RWPE2 (cell line): ENCODE data around the gene SRSF3.
"Not testable (repeated sequence)": the region's sequence is repeated elsewhere in the genome, so short reads cannot be mapped to it uniquely, and the experiment has no call there.

Experiments
- ATAC-seq: fragments of 200-7000 bp; cut with Tn5 transposase; 3 replicates; pipeline ENCODE4 v1.9.1; 2021; ENCODE audit warnings: low read depth
- DNase-seq: peaks from one replicate; pipeline ENCODE4 v3.0.0-alpha.2; 2020; ENCODE audit warnings: low spot score
- H3K27ac ChIP-seq: fragments of 450-650 bp; 2 replicates; pipeline ENCODE4 v1.5.1; 2017; ENCODE audit warnings: mild to moderate bottlenecking; ENCODE audit not compliant: poor library complexity, severe bottlenecking
- H3K27me3 ChIP-seq: fragments of 250-450 bp; sonication (Bioruptor Pico); 2 replicates; pipeline ENCODE4 v1.5.1; 2021; ENCODE audit warnings: mild to moderate bottlenecking, moderate library complexity; ENCODE audit not compliant: insufficient read depth, poor library complexity, severe bottlenecking
- H3K36me3 ChIP-seq: fragments of 250-450 bp; sonication (Bioruptor Pico); 2 replicates; pipeline ENCODE4 v1.5.1; 2020; ENCODE audit warnings: low read depth, mild to moderate bottlenecking, moderate library complexity
- H3K4me1 ChIP-seq: fragments of 250-450 bp; sonication (Bioruptor Pico); 2 replicates; pipeline ENCODE4 v1.5.1; 2021; ENCODE audit warnings: mild to moderate bottlenecking, moderate library complexity; ENCODE audit not compliant: insufficient read depth, poor library complexity, severe bottlenecking
- H3K4me3 ChIP-seq: fragments of 250-450 bp; sonication (Bioruptor Pico); 2 replicates; pipeline ENCODE4 v1.5.1; 2021; ENCODE audit warnings: mild to moderate bottlenecking, moderate library complexity; ENCODE audit not compliant: severe bottlenecking
- H3K9me3 ChIP-seq: fragments of 250-450 bp; sonication (Bioruptor Pico); 2 replicates; pipeline ENCODE4 v1.5.1; 2021; ENCODE audit warnings: mild to moderate bottlenecking, moderate library complexity; ENCODE audit not compliant: severe bottlenecking
- CTCF ChIP-seq: fragments of 450-650 bp; IDR thresholded peaks from one replicate; pipeline ENCODE4 v1.5.1; 2017; ENCODE audit warnings: mild to moderate bottlenecking, moderate library complexity; ENCODE audit not compliant: poor library complexity, severe bottlenecking

The SRSF3 gene

GRCh38 chr6:36608788-36609563 lies 14.8 kb downstream of the SRSF3 start:
- no peak overlapping the region for H3K4me3 ChIP-seq
- H3K4me1 ChIP-seq = peaks cover 38% of the 10 kb centered on the region
- H3K36me3 ChIP-seq = peaks cover 84% of the 10 kb centered on the region
- no peaks in the 10 kb centered on the region for H3K27me3 ChIP-seq
- no peak for DNase-seq
- ATAC-seq = no peak
- peak overlapping the region; percentile 63 for H3K27ac ChIP-seq
- no peak for TF ChIP-seq CTCF
- H3K9me3 ChIP-seq = no peaks in the 10 kb centered on the region

- ATAC-seq (no peak), DNase-seq (no peak)
- Histone ChIP-seq H3K4me1 (peaks cover 37% of the 10 kb centered on the region), H3K36me3 (peaks cover 81% of the 10 kb centered on the region), H3K9me3 (no peaks in the 10 kb centered on the region), H3K4me3 (no peak overlapping the region), H3K27me3 (no peaks in the 10 kb centered on the region), H3K27ac (peak overlapping the region; percentile 63)
- TF ChIP-seq CTCF = no peak
These were observed 15.4 kb downstream of the SRSF3 start for GRCh38 chr6:36609582-36609981.

GRCh38 chr6:36610041-36610955 lies 16.1 kb downstream of the SRSF3 start:
- no peak for TF ChIP-seq CTCF
- Histone ChIP-seq H3K4me3 (no peak overlapping the region), H3K27ac (peak overlapping the region; percentile 63), H3K4me1 (peaks cover 31% of the 10 kb centered on the region), H3K36me3 (peaks cover 76% of the 10 kb centered on the region), H3K27me3 (no peaks in the 10 kb centered on the region), H3K9me3 (no peaks in the 10 kb centered on the region)
- ATAC-seq (no peak), DNase-seq (no peak)

- peaks cover 70% of the 10 kb centered on the region for H3K36me3 ChIP-seq
- no peak overlapping the region for H3K4me3 ChIP-seq
- DNase-seq (no peak), ATAC-seq (no peak)
- H3K4me1 ChIP-seq = peaks cover 30% of the 10 kb centered on the region
- no peaks in the 10 kb centered on the region for H3K27me3 ChIP-seq
- no peaks in the 10 kb centered on the region for H3K9me3 ChIP-seq
- TF ChIP-seq CTCF = no peak
- peak overlapping the region; percentile 63 for H3K27ac ChIP-seq
These were observed 16.8 kb downstream of the SRSF3 start for GRCh38 chr6:36610956-36611336.

- H3K27ac ChIP-seq, H3K4me3 ChIP-seq, ATAC-seq, DNase-seq, H3K27me3 ChIP-seq, H3K9me3 ChIP-seq: not testable (repeated sequence)
- H3K36me3 ChIP-seq = peaks cover 64% of the 10 kb centered on the region
- H3K4me1 ChIP-seq = peaks cover 32% of the 10 kb centered on the region
These were observed 17.5 kb downstream of the SRSF3 start for GRCh38 chr6:36611679-36612078.
